NK-92 (cell line): Measurements from ENCODE around the gene TLE4.

Experiments
- DNase-seq: peaks from one replicate; lab custom pipeline; 2025; ENCODE audit not compliant: unreplicated experiment; lab: John Stamatoyannopoulos, UW

TLE4 gene

DNA sequence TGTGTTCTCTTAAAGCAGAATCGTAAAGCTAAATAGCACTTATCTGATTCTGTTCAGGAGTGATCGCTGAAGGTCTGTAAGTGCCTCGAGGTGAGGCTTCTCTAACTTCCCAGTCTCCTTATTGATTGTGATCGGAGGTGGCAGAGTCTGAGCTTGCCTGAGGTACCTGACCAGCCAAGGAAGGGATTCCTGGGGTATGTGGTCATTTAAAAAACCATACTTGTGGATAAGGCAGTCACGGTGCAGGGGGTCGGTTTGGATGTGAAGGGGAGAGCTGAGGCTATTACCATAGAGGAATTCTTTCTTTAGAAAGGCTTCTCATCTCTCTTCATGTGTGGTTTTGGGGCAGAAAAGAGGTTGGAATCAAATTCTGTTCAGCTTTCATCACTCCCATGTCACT, 193.7 kb downstream of the TLE4 start:
- no peak for DNase-seq

DNA sequence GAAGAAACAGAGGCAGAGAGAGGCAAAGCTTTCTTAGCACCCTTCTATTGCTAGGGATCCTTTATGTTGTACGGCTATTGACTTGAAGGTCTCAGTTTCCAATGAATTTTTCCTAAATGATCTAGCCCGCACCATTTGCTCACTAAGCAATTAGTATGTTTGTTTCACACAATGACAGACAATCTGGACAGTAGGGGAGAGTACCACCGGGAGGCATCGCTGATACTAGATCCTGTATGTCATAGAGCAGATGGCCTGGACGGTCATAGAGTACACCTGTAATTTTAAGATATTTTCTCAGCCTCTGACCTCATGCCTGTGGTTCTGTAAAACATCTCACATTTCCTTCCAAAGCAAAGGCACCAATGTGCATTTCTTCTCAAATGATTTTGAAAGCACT, 194.3 kb downstream of the TLE4 start:
- no peak for DNase-seq

DNA sequence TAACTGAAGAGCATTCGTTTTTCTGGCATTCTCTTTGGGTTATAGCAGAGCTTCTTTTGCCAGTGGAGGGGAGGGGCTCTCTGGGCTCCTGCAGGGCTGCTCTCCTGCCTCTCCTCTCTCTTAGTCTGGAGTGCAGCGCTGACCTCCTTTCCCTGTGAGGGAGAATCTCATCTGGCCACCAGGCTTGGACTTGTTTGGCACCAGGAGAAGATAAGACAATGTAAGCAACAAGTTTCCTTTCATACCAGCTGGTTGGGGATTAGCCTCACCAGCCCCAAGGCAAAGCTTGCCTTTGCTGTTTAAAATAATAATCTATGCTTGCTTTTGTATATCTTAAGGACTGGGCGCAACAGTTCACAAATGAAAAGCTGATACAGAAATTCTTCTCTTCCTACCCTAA, 196.4 kb downstream of the TLE4 start:
- no peak for DNase-seq

DNA sequence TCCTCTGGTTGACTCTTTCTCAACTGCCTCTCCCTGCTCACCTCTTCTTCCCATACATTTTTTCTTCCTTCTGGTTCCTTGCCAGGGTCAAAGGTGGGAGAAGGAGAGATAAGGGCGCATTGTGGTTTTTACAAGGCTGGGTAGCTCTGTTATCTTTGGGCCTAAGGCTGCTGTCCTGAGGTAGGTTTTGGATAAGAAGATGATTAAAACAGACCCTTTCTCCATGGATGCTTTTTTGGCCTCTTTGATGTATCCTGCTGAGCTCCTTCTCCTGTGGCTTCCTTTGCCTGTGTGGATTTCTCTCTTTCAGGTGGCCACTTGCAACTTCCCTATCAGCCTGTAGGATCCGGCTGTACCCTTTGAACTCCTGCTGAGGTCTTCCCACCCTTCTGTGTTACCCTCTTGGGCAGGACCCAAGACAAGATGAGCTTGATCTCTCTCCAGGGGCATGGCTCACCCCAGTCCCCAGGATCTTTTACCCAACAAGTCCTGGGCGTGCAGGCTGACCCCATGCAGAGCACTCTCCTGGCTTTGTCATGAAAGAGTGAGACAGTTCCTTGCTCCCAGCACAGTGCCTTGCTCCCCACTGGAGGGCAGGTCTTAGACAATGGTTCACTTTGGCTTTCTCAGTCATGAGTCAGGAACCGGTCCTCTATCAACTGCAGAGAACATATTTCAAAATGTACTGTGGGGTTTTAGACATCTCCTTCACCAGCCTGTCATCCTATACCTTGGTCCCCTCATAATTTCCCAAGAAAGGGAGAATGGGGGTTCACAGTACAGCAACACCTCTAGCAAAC, 197.9 kb downstream of the TLE4 start:
- no peak for DNase-seq

DNA sequence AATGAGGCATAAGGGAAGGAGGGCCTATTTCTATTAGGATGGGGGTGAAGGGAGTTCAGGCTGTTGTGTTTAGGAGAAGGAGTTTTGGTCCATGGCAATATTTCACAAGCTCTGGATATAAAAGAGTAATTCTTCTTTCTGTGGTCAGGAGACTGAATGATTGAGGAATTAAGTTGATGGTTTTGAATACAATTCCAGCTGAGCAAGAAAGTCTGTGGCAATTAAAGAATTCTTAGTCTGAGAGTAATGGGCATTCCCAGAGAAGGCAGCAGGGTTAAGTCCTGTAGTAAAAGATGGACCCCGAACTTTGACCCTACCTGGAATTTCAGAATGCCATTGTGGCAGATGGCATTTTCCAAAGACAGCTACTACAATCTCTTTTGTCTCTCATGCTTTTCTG, 202.6 kb downstream of the TLE4 start:
- no peak for DNase-seq
